Peyer's patch (tissue), 4 donors: ENCODE results near the gene AASDH. TPM values are rescaled to one million over a fixed set of nuclear protein-coding genes. Genes with fewer than 3 reads are reported as not detected.
A peak's percentile ranks its signal among the peaks of the same experiment; 100 is the strongest.

Experiments used
- DNase-seq, 3 donors: peaks; one replicate each; pipeline ENCODE4 v3.0.0-alpha.2; 2017 to 2019
- H3K27ac ChIP-seq, 4 donors: fragments of 200-600 bp; sonication (generic); one replicate each; pipeline ENCODE4 v1.5.1; 2016 to 2019
- H3K27me3 ChIP-seq, 2 donors: fragments of 200-600 bp; sonication (generic); one replicate each; pipeline ENCODE4 v1.5.1; 2019
- H3K36me3 ChIP-seq, 3 donors: fragments of 200-600 bp; sonication (generic); one replicate each; pipeline ENCODE4 v1.5.1; 2016 to 2019
- H3K4me1 ChIP-seq, 4 donors: fragments of 200-600 bp; sonication (generic); one replicate each; pipeline ENCODE4 v1.5.1; 2016 to 2019
- H3K4me3 ChIP-seq, 4 donors: fragments of 200-600 bp; sonication (generic); 1 replicate in 3 of 4; 2 replicates in 1 of 4; pipeline ENCODE4 v1.5.1; 2016 to 2019; ENCODE audit warnings: mild to moderate bottlenecking in 1 of 4
- H3K9me3 ChIP-seq, 4 donors: fragments of 200-600 bp; sonication (generic); one replicate each; pipeline ENCODE4 v1.5.1; 2016 to 2019; ENCODE audit warnings: mild to moderate bottlenecking in 1 of 4
- CTCF ChIP-seq, 6 experiments: fragments of 450-650 bp in 4 of 6; fragments of 200-600 bp in 2 of 6; sonication (generic) in 1 of 6; IDR thresholded peaks; one replicate each; pipeline ENCODE4 v1.5.1; 2017 to 2019; ENCODE audit warnings: antibody characterized with exemption in 6 of 6, mild to moderate bottlenecking in 3 of 6, moderate library complexity in 1 of 6
- POLR2A ChIP-seq, 2 donors: fragments of 450-650 bp; IDR thresholded peaks; one replicate each; pipeline ENCODE4 v1.5.1; 2017; ENCODE audit warnings: antibody characterized with exemption in 2 of 2, mild to moderate bottlenecking in 2 of 2, moderate library complexity in 2 of 2
- total RNA-seq, 4 donors: library from RNA; depleted of rRNA; stranded (reverse); fragments of >200 nt; gene quantifications; one replicate each; pipeline ENCODE4 v1.1.0, GENCODE V29; 2016

AASDH gene
- total RNA-seq, 4 donors from 2014 or later, result 7.2 to 9.9 (median 9.6) TPM

DNA sequence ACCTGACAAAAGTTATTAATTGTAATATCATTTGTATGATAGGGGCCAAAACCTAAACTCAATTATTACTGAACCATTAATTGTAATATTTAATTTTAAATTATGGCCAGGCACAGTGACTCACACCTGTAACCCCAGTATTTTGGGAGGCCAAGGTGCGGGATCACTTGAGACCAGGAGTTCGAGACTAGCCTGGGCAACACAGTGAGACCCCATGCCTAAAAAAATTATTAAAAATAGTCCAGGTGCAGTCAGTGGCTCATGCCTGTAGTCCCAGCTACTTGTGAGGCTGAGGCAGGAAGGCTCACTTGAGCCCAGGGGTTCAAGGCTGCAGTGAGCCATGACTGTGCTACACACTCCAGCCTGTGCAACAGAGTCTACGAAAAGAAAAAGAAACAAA is 30.1 kb upstream of the AASDH start:
- no peak overlapping the region for H3K4me3 ChIP-seq
- H3K36me3 ChIP-seq, result no peaks in the 10 kb centered on the region
- TF ChIP-seq POLR2A (IDR thresholded peaks at IDR 0.05) (no peak), CTCF (IDR thresholded peaks at IDR 0.05) (no peak)
- H3K27me3 ChIP-seq, result no peaks in the 10 kb centered on the region
- no peak for DNase-seq
- H3K9me3 ChIP-seq, result no peaks in the 10 kb centered on the region
- H3K27ac ChIP-seq, result no peak overlapping the region
- H3K4me1 ChIP-seq, result no peaks in the 10 kb centered on the region

DNA sequence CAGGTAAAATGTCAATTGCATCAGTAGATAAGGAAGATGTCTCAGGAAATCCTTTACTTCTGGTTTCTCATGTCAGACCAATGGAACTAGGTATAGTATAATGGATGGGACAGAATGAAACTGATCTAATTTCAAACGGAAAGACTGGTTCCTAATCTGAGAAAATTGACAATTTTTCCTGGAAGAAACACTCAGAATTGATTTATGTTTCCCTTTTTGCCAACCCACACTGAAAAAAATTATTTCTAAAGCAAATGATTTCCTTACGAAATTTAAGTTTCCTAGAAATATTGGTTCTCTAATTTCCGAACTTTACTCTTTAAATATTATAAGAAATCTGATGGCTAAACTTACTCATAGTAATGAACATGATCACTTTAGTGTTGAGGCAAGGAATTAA is 29.1 kb upstream of the AASDH start:
- Histone ChIP-seq H3K27ac (no peak overlapping the region), H3K27me3 (no peaks in the 10 kb centered on the region), H3K4me3 (no peak overlapping the region), H3K4me1 (no peaks in the 10 kb centered on the region), H3K36me3 (no peaks in the 10 kb centered on the region), H3K9me3 (no peaks in the 10 kb centered on the region)
- DNase-seq, result no peak
- no peak for TF ChIP-seq POLR2A (IDR thresholded peaks at IDR 0.05)
- TF ChIP-seq CTCF (IDR thresholded peaks at IDR 0.05), result no peak

DNA sequence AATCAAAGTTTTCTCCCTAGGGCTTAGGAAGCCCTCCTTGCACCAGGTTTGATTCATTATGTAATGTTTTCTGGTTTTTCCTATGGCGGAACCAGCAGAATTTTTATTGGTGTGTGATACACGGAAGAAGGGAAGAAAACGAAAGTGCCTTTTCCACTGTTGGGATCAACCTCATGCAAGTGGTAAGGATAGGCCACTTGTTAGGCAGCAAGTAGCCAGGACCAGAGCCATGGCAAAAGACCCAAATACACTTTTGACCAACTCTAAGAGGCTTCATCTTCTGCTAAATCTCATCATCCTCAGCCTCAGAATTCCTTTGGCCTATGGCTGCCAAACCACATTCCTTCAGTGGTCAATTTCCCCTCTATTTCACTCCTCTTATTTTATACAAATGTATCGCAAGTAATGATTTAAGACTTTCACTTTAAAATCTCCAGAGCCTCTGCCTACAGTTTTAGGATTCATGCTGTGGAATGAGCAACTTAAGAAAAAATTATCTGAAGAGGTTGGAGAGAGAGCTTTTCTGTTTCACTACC is 26.9 kb upstream of the AASDH start:
- no peaks in the 10 kb centered on the region for H3K9me3 ChIP-seq
- peak overlapping the region in 2 of 4 donors; percentile 8 to 20 for H3K4me3 ChIP-seq
- H3K4me1 ChIP-seq, result no peaks in the 10 kb centered on the region
- no peaks in the 10 kb centered on the region for H3K27me3 ChIP-seq
- H3K36me3 ChIP-seq, result no peaks in the 10 kb centered on the region
- peak overlapping the region in 1 of 4 donors; percentile 4 for H3K27ac ChIP-seq
- DNase-seq, result no peak
- TF ChIP-seq CTCF (IDR thresholded peaks at IDR 0.05) (no peak), POLR2A (IDR thresholded peaks at IDR 0.05) (no peak)

- no peaks in the 10 kb centered on the region for H3K27me3 ChIP-seq
- no peak for DNase-seq
- TF ChIP-seq POLR2A (IDR thresholded peaks at IDR 0.05), result no peak
- no peak for TF ChIP-seq CTCF (IDR thresholded peaks at IDR 0.05)
- H3K4me1 ChIP-seq, result no peaks in the 10 kb centered on the region
- H3K9me3 ChIP-seq, result no peaks in the 10 kb centered on the region
- H3K27ac ChIP-seq, result peak overlapping the region in 1 of 4 donors; percentile 48
- H3K36me3 ChIP-seq, result no peaks in the 10 kb centered on the region
- H3K4me3 ChIP-seq, result peak overlapping the region in 1 of 4 donors; percentile 8
Measured at GRCh38 chr4:56410247-56411062, 23.2 kb upstream of the AASDH start.

GRCh38 chr4:56409511-56410090 is 22.3 kb upstream of the AASDH start:
- no peaks in the 10 kb centered on the region for H3K4me1 ChIP-seq
- H3K4me3 ChIP-seq, result peak overlapping the region in 1 of 4 donors; percentile 8

More at GRCh38 chr4:56409511-56410090, 22.3 kb upstream of the AASDH start:
- Histone ChIP-seq H3K27me3 (no peaks in the 10 kb centered on the region), H3K36me3 (no peaks in the 10 kb centered on the region), H3K27ac (peak overlapping the region in 1 of 4 donors; percentile 48), H3K9me3 (no peaks in the 10 kb centered on the region)
- no peak for DNase-seq
- TF ChIP-seq POLR2A (IDR thresholded peaks at IDR 0.05), result no peak
- TF ChIP-seq CTCF (IDR thresholded peaks at IDR 0.05), result no peak
